Sigmoid colon (tissue), 7 donors: ENCODE measurements around the gene CENPF. TPM values are rescaled to one million over a fixed set of nuclear protein-coding genes. Genes with fewer than 3 reads are reported as not detected.

Experiments used
- DNase-seq: peaks from one replicate; pipeline ENCODE4 v3.0.0-alpha.2; 2019
- H3K27ac ChIP-seq, 4 donors: fragments of 200-600 bp; sonication (generic); one replicate each; pipeline ENCODE4 v1.5.1; 2016 to 2019; ENCODE audit warnings: mild to moderate bottlenecking in 1 of 4
- H3K27me3 ChIP-seq, 3 donors: fragments of 200-600 bp; sonication (generic); one replicate each; pipeline ENCODE4 v1.5.1; 2019; ENCODE audit warnings: mild to moderate bottlenecking in 1 of 3
- H3K36me3 ChIP-seq, 4 donors: fragments of 200-600 bp; sonication (generic); one replicate each; pipeline ENCODE4 v1.5.1; 2016 to 2019
- H3K4me1 ChIP-seq, 4 donors: fragments of 200-600 bp; sonication (generic); one replicate each; pipeline ENCODE4 v1.5.1; 2017 to 2019
- H3K4me3 ChIP-seq, 4 donors: fragments of 200-600 bp; sonication (generic); one replicate each; pipeline ENCODE4 v1.5.1; 2017 to 2019; ENCODE audit warnings: mild to moderate bottlenecking in 2 of 4, moderate library complexity in 1 of 4
- H3K9me3 ChIP-seq, 4 donors: fragments of 200-600 bp in 3 of 4; sonication (generic) in 3 of 4; one replicate each; pipeline versions ENCODE4 v1.5.1 to v1.6.1; 2013 to 2019
- CTCF ChIP-seq, 4 experiments: fragments of 450-650 bp in 3 of 4; fragments of 200-600 bp in 1 of 4; IDR thresholded peaks; one replicate each; pipeline ENCODE4 v1.5.1; 2016 to 2019; ENCODE audit warnings: antibody characterized with exemption in 4 of 4, mild to moderate bottlenecking in 3 of 4, moderate library complexity in 2 of 4
- EP300 ChIP-seq, 4 donors: sonication (generic); formaldehyde crosslinking; IDR thresholded peaks; one replicate each; pipeline ENCODE4 v1.6.1; 2017; ENCODE audit warnings: antibody characterized with exemption in 4 of 4
- POLR2A ChIP-seq, 2 donors: fragments of 450-650 bp; IDR thresholded peaks; one replicate each; pipeline ENCODE4 v1.6.1; 2016; ENCODE audit warnings: antibody characterized with exemption in 2 of 2, mild to moderate bottlenecking in 2 of 2, moderate library complexity in 2 of 2
- POLR2AphosphoS5 ChIP-seq, 4 donors: sonication (generic); formaldehyde crosslinking; IDR thresholded peaks; one replicate each; pipeline ENCODE4 v1.6.1; 2017; ENCODE audit warnings: antibody characterized with exemption in 4 of 4
- WGBS, 2 donors: extraction: QIAGEN DNeasy Blood & Tissue Kit; methylation state at CpG; one replicate each; pipeline ENCODE4 v1.1.7; 2013; 5-methylcytosine and 5-hydroxymethylcytosine counted together
- intact Hi-C: fragments of 100-400 bp; cut with DNase I; formaldehyde crosslinking; loops from one replicate; pipeline ENCODE4 v1.15.1; 2023
- polyA plus RNA-seq, 3 donors: library from polyadenylated mRNA; stranded (reverse); fragments of 200-250 nt; gene quantifications; one replicate each; pipeline ENCODE4 v1.2.3, GENCODE V29; 2013
- total RNA-seq, 4 donors: library from RNA; depleted of rRNA; stranded (reverse); fragments of >200 nt; gene quantifications; one replicate each; pipeline ENCODE4 v1.1.0, GENCODE V29; 2016
- donor health status: healthy with polysubstance abuse.
- donor health status: Bipolar disorder and iron deficiency.
- donor health status: healthy.

Gene CENPF
- total and polyA plus RNA-seq, 7 donors = 0.36 to 25.2 (median 1.9) TPM

GRCh38 chr1:214658785-214659184 is 55.8 kb downstream of the CENPF start:
- Histone ChIP-seq H3K36me3 (no peaks in the 10 kb centered on the region), H3K27me3 (no peaks in the 10 kb centered on the region), H3K4me1 (no peaks in the 10 kb centered on the region), H3K27ac (no peak overlapping the region), H3K9me3 (no peaks in the 10 kb centered on the region), H3K4me3 (no peak overlapping the region)
- intact Hi-C loops = no loop called here
- no peak for DNase-seq
- WGBS, 2 donors = 88 to 90% methylated on average over 9 of the region's 9 CpGs
- TF ChIP-seq CTCF (IDR thresholded peaks at IDR 0.05) (no peak), POLR2A (IDR thresholded peaks at IDR 0.05) (no peak), EP300 (IDR thresholded peaks at IDR 0.05) (no peak), POLR2AphosphoS5 (IDR thresholded peaks at IDR 0.05) (no peak)

DNA sequence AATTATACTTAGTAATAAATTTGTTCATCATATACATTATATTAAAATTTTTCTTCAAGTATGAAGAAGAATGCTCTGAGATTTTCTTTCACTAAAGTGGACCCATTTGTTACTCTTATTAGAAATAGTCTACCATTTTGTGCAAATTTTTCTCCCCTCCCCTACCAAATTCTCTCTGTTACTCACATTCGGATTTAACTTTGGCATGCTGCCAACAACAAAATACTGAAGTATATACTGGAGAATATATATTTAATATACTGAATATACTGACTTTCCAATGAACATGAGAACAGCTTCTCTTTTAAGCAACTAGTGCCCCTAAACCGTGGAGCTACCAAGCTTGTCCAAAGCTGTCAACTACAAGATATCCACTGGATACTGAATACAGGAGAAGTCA is 57.2 kb downstream of the CENPF start:
- Histone ChIP-seq H3K4me3 (no peak overlapping the region), H3K9me3 (no peaks in the 10 kb centered on the region), H3K36me3 (no peaks in the 10 kb centered on the region), H3K27me3 (no peaks in the 10 kb centered on the region), H3K27ac (no peak overlapping the region), H3K4me1 (no peaks in the 10 kb centered on the region)
- 91 to 96% methylated on average over 2 of the region's 2 CpGs for WGBS, 2 donors
- DNase-seq = no peak
- intact Hi-C loops = no loop called here
- TF ChIP-seq EP300 (IDR thresholded peaks at IDR 0.05) (no peak), POLR2A (IDR thresholded peaks at IDR 0.05) (no peak), CTCF (IDR thresholded peaks at IDR 0.05) (no peak), POLR2AphosphoS5 (IDR thresholded peaks at IDR 0.05) (no peak)

DNA sequence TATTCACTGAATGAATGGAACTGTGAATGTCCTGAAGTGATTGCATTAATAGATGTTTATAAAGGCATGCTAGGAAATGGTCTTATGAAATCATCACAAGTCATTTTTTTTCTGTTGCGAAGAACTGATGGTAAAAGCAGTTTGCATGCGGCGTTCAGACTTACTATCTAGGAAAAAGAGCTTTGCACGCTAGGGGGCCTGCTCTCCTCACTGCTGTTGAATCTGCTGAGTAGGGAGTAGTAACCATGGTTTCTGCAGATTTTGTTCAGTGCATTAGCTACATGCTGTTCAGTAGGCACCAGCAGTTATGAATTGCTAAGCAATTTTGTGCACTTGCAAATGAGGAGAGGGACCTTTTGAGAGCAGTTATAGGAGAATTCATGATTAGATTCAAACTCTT is 57.9 kb downstream of the CENPF start:
- no peak overlapping the region for H3K4me3 ChIP-seq
- intact Hi-C loops = no loop called here
- no peaks in the 10 kb centered on the region for H3K27me3 ChIP-seq
- DNase-seq = peak; percentile 69
- H3K36me3 ChIP-seq = no peaks in the 10 kb centered on the region
- H3K4me1 ChIP-seq = no peaks in the 10 kb centered on the region
- H3K9me3 ChIP-seq = no peaks in the 10 kb centered on the region
- TF ChIP-seq POLR2AphosphoS5 (IDR thresholded peaks at IDR 0.05) = no peak
- TF ChIP-seq CTCF (IDR thresholded peaks at IDR 0.05) = peak in 3 of 4 experiments; percentile 22 to 31 (median 30)
- no peak overlapping the region for H3K27ac ChIP-seq
- 84% methylated on average over 4 of the region's 4 CpGs for WGBS, 2 donors

- Histone ChIP-seq H3K27ac (no peak overlapping the region), H3K4me3 (no peak overlapping the region), H3K27me3 (no peaks in the 10 kb centered on the region), H3K9me3 (no peaks in the 10 kb centered on the region), H3K36me3 (no peaks in the 10 kb centered on the region), H3K4me1 (no peaks in the 10 kb centered on the region)
- no peak for DNase-seq
- TF ChIP-seq EP300 (IDR thresholded peaks at IDR 0.05) (no peak), POLR2AphosphoS5 (IDR thresholded peaks at IDR 0.05) (no peak), POLR2A (IDR thresholded peaks at IDR 0.05) (no peak), CTCF (IDR thresholded peaks at IDR 0.05) (no peak)
- WGBS, 2 donors = 94% methylated on average over 3 of the region's 3 CpGs
- intact Hi-C loops = no loop called here
Observed at GRCh38 chr1:214662223-214662785, 59.3 kb downstream of the CENPF start.
